Measurements from ENCODE around the gene RABGAP1L.
"Not testable (repeated sequence)": the region's sequence is repeated elsewhere in the genome, so short reads cannot be mapped to it uniquely, and the experiment has no call there.

RABGAP1L gene

GRCh38 chr1:174448974-174449373 lies 289.7 kb downstream of the RABGAP1L start:
- peak; percentile 44 for DNase-seq

- no peak for DNase-seq
These were observed 292.1 kb downstream of the RABGAP1L start for GRCh38 chr1:174451408-174451807.

GRCh38 chr1:174465855-174466254 lies 306.5 kb downstream of the RABGAP1L start:
- no peak for DNase-seq

GRCh38 chr1:174466607-174467006 lies 307.3 kb downstream of the RABGAP1L start:
- DNase-seq, result no peak

- DNase-seq, result no peak
These were observed 309.7 kb downstream of the RABGAP1L start for GRCh38 chr1:174469052-174469451.

GRCh38 chr1:174469687-174470086 lies 310.4 kb downstream of the RABGAP1L start:
- no peak for DNase-seq

- no peak for DNase-seq
These were observed 320.0 kb downstream of the RABGAP1L start for GRCh38 chr1:174479281-174479680.

- no peak for DNase-seq
These were observed 321.0 kb downstream of the RABGAP1L start for GRCh38 chr1:174480324-174480723.

GRCh38 chr1:174491606-174492005 lies 332.3 kb downstream of the RABGAP1L start:
- no peak for DNase-seq

- DNase-seq, result no peak
These were observed 338.2 kb downstream of the RABGAP1L start for GRCh38 chr1:174497478-174497877.

- DNase-seq, result not testable (repeated sequence)
These were observed 357.4 kb downstream of the RABGAP1L start for GRCh38 chr1:174516755-174517154.

GRCh38 chr1:174519844-174520243 lies 360.5 kb downstream of the RABGAP1L start:
- DNase-seq, result no peak

- no peak for DNase-seq
These were observed 372.4 kb downstream of the RABGAP1L start for GRCh38 chr1:174531751-174532150.

GRCh38 chr1:174534789-174535188 lies 375.5 kb downstream of the RABGAP1L start:
- DNase-seq, result peak; percentile 31

- DNase-seq, result peak; percentile 11
These were observed 375.9 kb downstream of the RABGAP1L start for GRCh38 chr1:174535207-174535606.

GRCh38 chr1:174543421-174543820 lies 384.1 kb downstream of the RABGAP1L start:
- DNase-seq, result not testable (repeated sequence)

- DNase-seq, result no peak
These were observed 391.0 kb downstream of the RABGAP1L start for GRCh38 chr1:174550296-174550695.

GRCh38 chr1:174556392-174556791 lies 397.1 kb downstream of the RABGAP1L start:
- no peak for DNase-seq

GRCh38 chr1:174568551-174568950 lies 409.2 kb downstream of the RABGAP1L start:
- no peak for DNase-seq

GRCh38 chr1:174569240-174569639 lies 409.9 kb downstream of the RABGAP1L start:
- no peak for DNase-seq

- peak; percentile 4 for DNase-seq
These were observed 413.5 kb downstream of the RABGAP1L start for GRCh38 chr1:174572771-174573170.

GRCh38 chr1:174576120-174576519 lies 416.8 kb downstream of the RABGAP1L start:
- DNase-seq, result not testable (repeated sequence)

GRCh38 chr1:174577681-174578080 lies 418.4 kb downstream of the RABGAP1L start:
- no peak for DNase-seq

GRCh38 chr1:174580801-174581200 lies 421.5 kb downstream of the RABGAP1L start:
- peak; percentile 8 for DNase-seq

GRCh38 chr1:174583316-174583715 lies 424.0 kb downstream of the RABGAP1L start:
- DNase-seq, result no peak

Data from fibroblast of skin of abdomen (primary cell).